Activated CD4-positive, alpha-beta T cell treated with anti-CD3 and anti-CD28 coated beads, Interleukin-2, Interleukin-6, amounts not matched to agents 100 ng/mL and 50 ng/mL, durations not matched to agents 16 hours and 8 hours (primary cell): ENCODE results near the gene NUP205.
"Not testable (repeated sequence)": the region's sequence is repeated elsewhere in the genome, so short reads cannot be mapped to it uniquely, and the experiment has no call there.

Source experiments
- DNase-seq: peaks from one replicate; pipeline ENCODE4 v3.0.0-alpha.2; 2020

The NUP205 gene

GRCh38 chr7:135620980-135621850, 63.5 kb downstream of the NUP205 start:
- peak; percentile 58 for DNase-seq

GRCh38 chr7:135634191-135634878, 76.6 kb downstream of the NUP205 start:
- no peak for DNase-seq

DNA sequence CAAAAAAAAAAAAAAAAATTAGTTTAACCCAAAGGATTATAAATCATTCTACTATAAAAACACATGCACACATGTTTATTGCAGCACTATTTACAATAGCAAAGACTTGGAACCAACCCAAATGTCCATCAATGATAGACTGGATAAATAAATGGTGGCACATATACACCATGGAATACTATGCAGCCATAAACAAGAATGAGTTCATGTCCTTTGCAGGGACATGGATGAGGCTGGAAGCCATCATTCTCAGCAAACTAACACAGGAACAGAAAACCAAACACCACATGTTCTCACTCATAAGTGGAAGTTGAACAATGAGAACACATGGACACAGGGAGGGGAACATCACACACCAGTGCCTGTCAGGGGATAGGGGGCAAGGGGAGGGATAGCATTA, 82.0 kb downstream of the NUP205 start:
- not testable (repeated sequence) for DNase-seq

- no peak for DNase-seq
These were observed 86.4 kb downstream of the NUP205 start for GRCh38 chr7:135644154-135644553.

GRCh38 chr7:135644729-135645128, 87.0 kb downstream of the NUP205 start:
- no peak for DNase-seq

- peak; percentile 47 for DNase-seq
These were observed 87.7 kb downstream of the NUP205 start for GRCh38 chr7:135645296-135645904.

GRCh38 chr7:135647755-135648154, 90.0 kb downstream of the NUP205 start:
- no peak for DNase-seq

GRCh38 chr7:135648235-135648634, 90.5 kb downstream of the NUP205 start:
- DNase-seq, result no peak

- DNase-seq, result no peak
These were observed 93.3 kb downstream of the NUP205 start for GRCh38 chr7:135650831-135651573.

DNA sequence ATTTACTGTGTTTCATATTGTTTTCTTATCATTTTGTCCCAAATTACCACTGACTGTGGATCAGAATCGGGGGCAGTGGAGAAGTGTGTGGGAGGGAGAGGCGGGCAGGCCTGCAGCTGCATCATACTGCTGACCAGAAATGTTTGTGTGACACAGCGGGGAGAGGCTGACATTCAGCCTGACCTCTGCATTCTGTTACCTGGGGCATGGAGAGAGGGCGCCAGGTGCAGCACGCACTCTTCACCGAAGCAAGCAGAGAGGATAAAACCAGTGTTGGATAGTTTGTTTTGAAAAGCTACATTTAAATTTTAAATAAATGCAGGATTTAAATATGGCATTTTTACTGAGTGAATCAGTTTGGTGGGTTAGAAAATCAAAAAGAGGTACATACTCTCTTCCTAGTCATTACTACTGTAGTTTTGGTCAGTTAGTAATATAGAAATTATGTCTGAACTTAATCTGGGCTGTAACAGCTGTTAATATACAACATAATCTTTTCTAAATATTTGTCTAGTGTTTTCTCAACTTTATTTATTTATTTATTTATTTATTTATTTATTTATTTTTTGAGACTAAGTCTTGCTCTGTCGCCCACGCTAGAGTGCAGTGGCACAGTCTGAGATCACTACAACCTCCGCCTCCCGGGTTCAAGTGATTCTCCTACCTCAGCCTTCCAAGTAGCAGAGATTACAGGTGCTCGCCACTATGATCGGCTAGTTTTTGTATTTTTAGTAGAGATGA, 95.8 kb downstream of the NUP205 start:
- DNase-seq, result no peak

DNA sequence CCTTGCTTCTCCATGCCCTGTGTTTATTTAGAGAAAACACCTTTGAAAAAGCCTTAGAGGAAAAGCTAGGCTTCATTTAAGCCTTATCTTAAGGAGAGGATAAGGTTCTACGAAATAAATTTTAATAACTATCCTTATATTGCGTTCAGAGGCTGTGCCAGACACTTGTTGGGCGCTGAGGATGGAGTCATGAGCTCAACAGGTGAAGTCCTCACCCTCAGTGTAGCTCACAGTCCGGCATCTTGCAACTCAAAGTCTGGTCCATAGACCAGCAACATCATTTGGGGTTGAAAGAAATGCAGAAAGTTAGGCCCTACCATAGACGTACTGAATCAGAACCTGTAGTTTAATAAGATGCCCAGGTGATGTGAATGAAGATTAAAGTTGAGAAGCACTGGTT, 100.8 kb downstream of the NUP205 start:
- no peak for DNase-seq

DNA sequence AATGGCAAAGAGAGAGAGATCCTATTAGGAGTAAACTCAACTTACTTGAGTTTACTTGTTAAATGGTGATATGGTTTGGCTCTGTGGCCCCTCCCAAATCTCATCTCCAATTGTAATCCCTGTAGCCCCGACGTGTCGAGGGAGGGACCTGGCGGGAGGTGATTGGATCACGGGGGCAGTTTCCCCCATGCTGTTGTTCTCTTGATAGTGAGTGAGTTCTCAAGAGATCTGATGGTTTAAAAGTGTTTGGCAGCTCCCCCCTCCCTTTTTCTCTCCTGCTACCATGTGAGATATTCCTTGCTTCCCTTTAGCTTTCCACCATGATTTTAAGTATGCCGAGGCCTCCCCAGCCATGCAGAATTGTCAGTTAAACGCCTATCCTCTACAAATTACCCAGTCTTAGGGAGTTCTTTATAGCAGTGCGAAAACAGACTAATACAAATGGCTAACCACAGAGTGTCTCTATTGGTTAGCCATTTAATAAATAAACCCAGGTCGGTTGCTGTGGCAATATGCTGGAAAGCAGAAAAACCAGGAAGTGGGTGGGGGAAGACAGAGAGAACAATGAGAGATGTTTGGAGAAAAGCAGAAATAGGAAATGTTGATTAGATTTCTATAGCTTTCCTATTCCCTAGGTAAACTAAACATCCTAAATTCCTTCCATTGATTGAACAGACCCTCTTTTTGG, 101.6 kb downstream of the NUP205 start:
- DNase-seq, result no peak

- no peak for DNase-seq
These were observed 103.8 kb downstream of the NUP205 start for GRCh38 chr7:135661311-135662122.

GRCh38 chr7:135662123-135662372, 104.3 kb downstream of the NUP205 start:
- no peak for DNase-seq

GRCh38 chr7:135662373-135663114, 104.8 kb downstream of the NUP205 start, which contains the start of gene STMP1:
Gene STMP1 (plus strand): TSS chr7:135662514.
- DNase-seq, result peak; percentile 98

DNA sequence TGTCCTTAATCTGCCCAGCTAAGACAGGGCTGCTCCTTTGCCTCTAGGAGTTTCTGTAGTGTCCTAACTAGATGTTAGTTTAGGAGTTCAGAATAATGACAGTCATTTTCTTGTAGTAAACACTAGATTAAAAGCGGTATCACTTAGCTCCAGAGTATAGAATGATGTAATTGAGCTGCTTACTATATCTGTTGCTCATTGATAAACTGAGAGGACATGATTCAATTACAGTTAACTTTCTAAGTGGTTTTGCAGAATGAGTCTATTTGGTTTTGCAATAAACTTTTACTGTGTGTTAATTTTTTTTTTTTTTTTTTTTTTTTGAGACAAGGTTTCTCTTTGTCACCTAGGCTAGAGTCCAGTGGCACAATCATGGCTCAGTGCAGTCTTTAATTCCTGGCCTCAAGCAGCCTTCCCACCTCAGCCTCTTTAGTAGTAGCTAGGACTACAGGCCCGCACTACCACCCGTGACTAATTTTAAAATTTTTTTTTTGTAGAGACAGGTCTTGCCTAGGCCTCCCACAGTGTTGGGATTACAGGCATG, 106.4 kb downstream of the NUP205 start:
- DNase-seq, result peak; percentile 48

DNA sequence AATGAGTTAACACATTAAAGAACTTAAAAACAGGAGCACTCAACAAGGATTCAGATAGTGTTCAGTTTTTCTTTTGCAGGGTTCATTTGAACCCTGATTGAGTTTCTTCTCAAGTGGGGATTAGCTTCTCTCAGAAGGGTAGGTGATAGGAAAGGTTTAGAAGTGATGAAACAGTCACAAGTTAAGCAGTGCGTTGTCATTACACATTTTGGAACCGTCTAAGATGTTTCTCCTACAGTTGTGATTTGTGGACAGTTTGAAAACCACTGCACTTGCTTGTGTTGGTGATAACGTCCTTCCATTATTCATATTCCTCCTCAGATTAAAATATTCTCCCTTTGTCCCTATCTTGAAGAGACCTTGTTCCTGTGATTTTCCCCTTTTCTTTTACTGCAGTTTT, 107.3 kb downstream of the NUP205 start:
- no peak for DNase-seq

GRCh38 chr7:135666156-135666555, 108.4 kb downstream of the NUP205 start:
- no peak for DNase-seq

DNA sequence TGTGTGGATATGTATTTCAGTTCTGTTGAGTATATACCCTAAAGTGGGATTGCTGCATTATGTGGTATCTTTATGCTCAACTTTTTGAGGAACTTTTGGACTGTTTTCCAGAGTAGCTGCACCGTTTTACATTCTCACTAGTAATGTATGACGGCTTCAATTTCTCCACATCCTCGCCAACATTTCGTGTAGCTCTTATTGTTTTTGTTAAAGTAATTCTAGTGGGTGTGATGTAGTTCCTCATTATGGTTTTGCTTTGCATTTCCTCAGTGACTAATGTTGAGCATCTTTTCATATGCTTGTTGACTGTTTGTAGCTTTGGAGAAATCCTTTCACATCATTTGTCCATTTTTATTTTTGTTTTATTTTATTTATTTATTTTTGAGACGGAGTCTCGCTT, 109.1 kb downstream of the NUP205 start:
- no peak for DNase-seq

DNA sequence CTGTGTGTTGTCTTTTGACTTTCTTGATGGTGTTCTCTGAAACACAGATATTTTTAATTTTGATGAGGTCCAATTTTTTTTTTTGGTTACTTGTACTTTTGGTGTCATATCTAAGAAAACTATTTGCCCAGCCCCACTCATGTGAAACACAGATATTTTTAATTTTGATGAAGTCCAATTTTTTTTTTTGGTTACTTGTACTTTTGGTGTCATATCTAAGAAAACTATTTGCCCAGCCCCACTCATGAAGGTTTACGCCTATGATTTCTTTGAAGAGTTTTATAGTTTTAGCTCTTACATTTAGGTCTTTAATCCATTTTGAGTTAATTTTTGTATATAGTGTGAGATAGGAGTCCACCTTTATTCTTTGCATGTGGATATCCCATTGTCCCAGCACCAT, 109.9 kb downstream of the NUP205 start:
- not testable (repeated sequence) for DNase-seq
